ENCODE results near the gene GRID1.

Gene GRID1

GRCh38 chr10:85778074-85778473 lies 588.5 kb downstream of the GRID1 start:
- no peak for TF ChIP-seq CTCF (IDR thresholded peaks at IDR 0.05; ENCODE audit: control insufficient read depth, extremely low read depth, insufficient read depth)
- H3K4me3 ChIP-seq (ENCODE audit: low read depth, low read length): no peak overlapping the region
- no peak for DNase-seq (ENCODE audit: low read depth)

DNA sequence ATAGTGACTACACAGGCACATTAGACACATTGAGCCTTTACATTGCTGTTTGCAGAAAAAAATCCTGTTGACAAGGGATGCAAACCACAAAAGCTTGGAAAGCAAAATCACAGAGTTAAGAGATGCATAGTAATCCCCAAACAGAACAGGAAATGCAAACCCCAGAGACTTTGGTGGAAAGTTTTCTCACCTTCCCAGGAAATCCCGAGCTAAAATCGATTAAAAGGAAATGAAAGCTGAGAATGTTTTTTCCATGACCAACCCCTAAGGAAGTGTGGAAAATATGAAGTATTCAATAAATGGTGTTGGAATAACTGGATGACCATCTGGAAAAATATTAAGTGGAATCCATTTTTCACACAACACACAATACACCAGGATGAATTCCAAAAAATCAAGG lies 598.7 kb downstream of the GRID1 start:
- no peak overlapping the region for H3K4me3 ChIP-seq (ENCODE audit: low read depth, low read length)
- no peak for DNase-seq (ENCODE audit: low read depth)
- TF ChIP-seq CTCF (IDR thresholded peaks at IDR 0.05; ENCODE audit: control insufficient read depth, extremely low read depth, insufficient read depth): no peak

DNA sequence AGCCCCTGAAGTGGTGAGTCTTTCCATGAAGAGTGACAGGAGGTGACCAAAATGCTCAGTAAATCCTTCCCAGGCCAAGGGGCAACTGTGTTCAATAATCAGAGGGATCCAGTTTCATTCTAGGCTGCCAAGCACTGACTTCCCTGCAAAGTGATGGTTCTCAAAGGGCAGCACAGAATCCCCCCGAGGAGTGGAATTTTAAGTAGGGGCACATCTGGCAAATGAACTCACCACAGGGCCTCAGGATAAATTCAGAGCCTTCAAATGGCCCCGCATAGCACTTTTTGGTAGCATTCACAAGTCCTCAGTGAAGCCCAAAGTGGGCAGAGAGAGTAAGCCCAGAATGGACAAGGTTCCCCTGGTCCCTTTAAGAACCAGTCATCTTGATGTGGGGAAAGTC lies 602.5 kb downstream of the GRID1 start:
- no peak for TF ChIP-seq CTCF (IDR thresholded peaks at IDR 0.05; ENCODE audit: control insufficient read depth, extremely low read depth, insufficient read depth)
- no peak for DNase-seq (ENCODE audit: low read depth)
- no peak overlapping the region for H3K4me3 ChIP-seq (ENCODE audit: low read depth, low read length)

- no peak for DNase-seq (ENCODE audit: low read depth)
- TF ChIP-seq CTCF (IDR thresholded peaks at IDR 0.05; ENCODE audit: control insufficient read depth, extremely low read depth, insufficient read depth): no peak
- no peak overlapping the region for H3K4me3 ChIP-seq (ENCODE audit: low read depth, low read length)
These were observed 604.6 kb downstream of the GRID1 start for GRCh38 chr10:85761906-85762445.

- TF ChIP-seq CTCF (IDR thresholded peaks at IDR 0.05; ENCODE audit: control insufficient read depth, extremely low read depth, insufficient read depth): no peak
- no peak overlapping the region for H3K4me3 ChIP-seq (ENCODE audit: low read depth, low read length)
- DNase-seq (ENCODE audit: low read depth): no peak
These were observed 624.8 kb downstream of the GRID1 start for GRCh38 chr10:85741626-85742300.

GRCh38 chr10:85735997-85736396 lies 630.6 kb downstream of the GRID1 start:
- TF ChIP-seq CTCF (IDR thresholded peaks at IDR 0.05; ENCODE audit: control insufficient read depth, extremely low read depth, insufficient read depth): no peak

DNA sequence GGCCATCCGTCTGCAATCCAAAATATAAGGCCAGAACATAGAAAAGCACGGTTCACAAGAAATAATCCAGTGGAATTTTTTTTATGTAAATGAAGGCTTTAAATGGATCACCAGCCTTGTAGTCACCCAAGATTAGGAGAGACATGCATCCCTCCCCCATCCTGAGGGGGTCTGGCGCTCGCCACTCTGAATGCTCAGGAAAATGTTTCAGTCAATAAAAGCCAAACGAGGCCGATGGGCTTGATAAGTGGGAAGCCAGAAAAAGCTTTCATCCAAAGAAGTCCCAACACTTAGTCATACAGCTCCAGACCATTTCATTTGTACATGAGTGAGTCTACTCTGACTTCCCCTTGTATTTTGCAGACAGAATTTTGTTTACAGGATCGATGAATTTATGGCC lies 631.8 kb downstream of the GRID1 start:
- DNase-seq (ENCODE audit: low read depth): no peak
- TF ChIP-seq CTCF (IDR thresholded peaks at IDR 0.05; ENCODE audit: control insufficient read depth, extremely low read depth, insufficient read depth): no peak
- H3K4me3 ChIP-seq (ENCODE audit: low read depth, low read length): no peak overlapping the region

More at GRCh38 chr10:85735997-85736396, 630.6 kb downstream of the GRID1 start:
- H3K4me3 ChIP-seq (ENCODE audit: low read depth, low read length): no peak overlapping the region
- DNase-seq (ENCODE audit: low read depth): no peak
